IPS-18c (cell line): ENCODE measurements around the gene MFSD2B.
A peak's percentile ranks its signal among the peaks of the same experiment; 100 is the strongest.
"Not testable (repeated sequence)": the region's sequence is repeated elsewhere in the genome, so short reads cannot be mapped to it uniquely, and the experiment has no call there.

Experiments used
- H3K4me3 ChIP-seq: 2 replicates; pipeline ENCODE4 v1.7.0; 2013; ENCODE audit warnings: low read depth, mild to moderate bottlenecking, low read length, moderate library complexity; ENCODE audit not compliant: insufficient read depth
- H3K9me3 ChIP-seq: one replicate; pipeline ENCODE4 v1.6.1; 2013; ENCODE audit warnings: mild to moderate bottlenecking, low read length, moderate library complexity; ENCODE audit not compliant: control insufficient read depth, insufficient read depth

MFSD2B gene, protein sequence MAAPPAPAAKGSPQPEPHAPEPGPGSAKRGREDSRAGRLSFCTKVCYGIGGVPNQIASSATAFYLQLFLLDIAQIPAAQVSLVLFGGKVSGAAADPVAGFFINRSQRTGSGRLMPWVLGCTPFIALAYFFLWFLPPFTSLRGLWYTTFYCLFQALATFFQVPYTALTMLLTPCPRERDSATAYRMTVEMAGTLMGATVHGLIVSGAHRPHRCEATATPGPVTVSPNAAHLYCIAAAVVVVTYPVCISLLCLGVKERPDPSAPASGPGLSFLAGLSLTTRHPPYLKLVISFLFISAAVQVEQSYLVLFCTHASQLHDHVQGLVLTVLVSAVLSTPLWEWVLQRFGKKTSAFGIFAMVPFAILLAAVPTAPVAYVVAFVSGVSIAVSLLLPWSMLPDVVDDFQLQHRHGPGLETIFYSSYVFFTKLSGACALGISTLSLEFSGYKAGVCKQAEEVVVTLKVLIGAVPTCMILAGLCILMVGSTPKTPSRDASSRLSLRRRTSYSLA

DNA sequence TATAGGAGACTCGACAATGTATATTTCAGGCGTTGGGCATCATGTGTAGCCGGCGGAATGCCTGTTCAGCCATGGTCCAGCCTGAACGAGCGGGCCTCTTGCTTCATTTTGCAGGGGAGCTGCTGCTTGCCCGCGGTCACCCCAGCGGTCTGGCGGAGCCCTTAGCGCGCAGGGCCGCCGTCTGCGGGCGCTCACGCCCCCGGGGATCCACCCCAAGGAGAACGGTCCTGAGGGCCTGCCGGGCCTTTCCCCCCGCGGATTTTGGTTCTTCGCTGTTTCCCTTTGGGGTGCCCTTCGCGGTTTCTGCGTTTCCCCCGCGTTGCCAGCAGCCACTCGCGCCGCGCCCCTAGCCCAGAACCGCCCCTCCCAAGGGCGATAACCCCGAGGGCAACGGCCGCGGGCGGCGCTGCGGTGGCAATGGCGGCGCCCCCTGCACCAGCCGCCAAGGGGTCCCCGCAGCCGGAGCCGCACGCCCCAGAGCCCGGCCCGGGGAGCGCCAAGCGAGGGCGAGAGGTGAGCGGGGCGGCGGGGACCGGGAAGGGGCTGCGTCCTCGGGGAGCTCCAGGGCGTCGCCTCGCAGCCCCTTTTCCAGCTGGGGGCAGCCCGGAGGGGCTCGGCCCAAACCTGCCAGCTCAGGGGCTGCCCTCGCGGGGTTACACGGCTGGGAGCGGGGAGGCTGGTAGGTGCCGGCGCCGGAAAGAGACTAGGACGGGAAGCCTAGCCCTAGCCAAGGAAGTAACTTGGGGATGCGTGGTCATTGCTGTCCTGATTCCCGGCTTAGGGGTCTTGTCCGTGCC lies at the start of gene MFSD2B:
TSS of gene MFSD2B (plus strand) at position 406 of the 797 bp plus-strand sequence. CDS start at position 418, 12 bp downstream.
- Histone ChIP-seq H3K9me3 (no peaks in the 10 kb centered on the region), H3K4me3 (peak within 1 kb of the TSS; percentile 60)

DNA sequence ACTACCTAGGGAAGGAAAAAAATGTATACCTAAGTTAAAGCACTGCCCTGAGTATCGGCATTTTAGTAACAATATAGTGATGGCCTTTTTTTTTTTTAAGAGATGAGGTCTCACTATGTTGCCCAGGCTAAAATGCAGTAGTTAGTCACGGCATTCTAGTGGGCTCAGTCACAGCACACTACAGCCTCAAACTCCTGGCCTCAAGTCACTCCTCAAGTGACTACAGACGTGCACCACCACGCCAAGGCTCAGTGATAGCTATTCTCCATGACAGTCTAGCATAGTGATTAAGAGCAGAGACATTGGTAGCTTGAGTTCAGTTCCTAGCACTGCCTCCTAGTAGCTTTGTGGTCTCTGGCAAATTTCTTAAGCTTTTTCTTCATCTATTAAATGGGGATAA lies 42.0 kb upstream of the MFSD2B start:
- H3K9me3 ChIP-seq = peaks cover 2% of the 10 kb centered on the region
- no peak overlapping the region for H3K4me3 ChIP-seq

GRCh38 chr2:23976883-23977282 lies 33.0 kb upstream of the MFSD2B start:
- no peaks in the 10 kb centered on the region for H3K9me3 ChIP-seq
- H3K4me3 ChIP-seq = no peak overlapping the region

GRCh38 chr2:23988371-23988770 lies 21.5 kb upstream of the MFSD2B start:
- Histone ChIP-seq H3K9me3 (no peaks in the 10 kb centered on the region), H3K4me3 (no peak overlapping the region)

GRCh38 chr2:23992931-23993330 lies 17.0 kb upstream of the MFSD2B start:
- Histone ChIP-seq H3K9me3 (no peaks in the 10 kb centered on the region), H3K4me3 (no peak overlapping the region)

- no peaks in the 10 kb centered on the region for H3K9me3 ChIP-seq
- no peak overlapping the region for H3K4me3 ChIP-seq
Observed at GRCh38 chr2:23993736-23994269, 16.1 kb upstream of the MFSD2B start.

DNA sequence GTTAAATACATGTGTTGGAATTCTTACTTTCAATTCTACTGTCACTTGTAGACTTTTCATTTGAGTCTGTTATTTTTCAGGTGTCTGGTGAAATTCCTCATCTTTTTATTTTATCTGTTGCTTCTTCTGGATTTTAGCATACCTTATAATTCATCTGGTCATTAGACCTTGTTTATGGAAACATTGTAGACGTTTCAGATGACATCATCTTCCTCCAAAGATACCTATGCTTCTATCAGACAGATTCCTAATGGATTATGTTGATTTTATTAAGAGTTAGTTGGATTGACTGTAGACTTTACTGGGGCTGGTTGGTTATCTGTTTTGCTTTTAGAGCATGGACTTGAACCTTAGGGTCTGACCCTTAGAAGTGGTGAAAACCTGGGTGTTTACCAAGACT lies 15.3 kb upstream of the MFSD2B start:
- no peaks in the 10 kb centered on the region for H3K9me3 ChIP-seq

DNA sequence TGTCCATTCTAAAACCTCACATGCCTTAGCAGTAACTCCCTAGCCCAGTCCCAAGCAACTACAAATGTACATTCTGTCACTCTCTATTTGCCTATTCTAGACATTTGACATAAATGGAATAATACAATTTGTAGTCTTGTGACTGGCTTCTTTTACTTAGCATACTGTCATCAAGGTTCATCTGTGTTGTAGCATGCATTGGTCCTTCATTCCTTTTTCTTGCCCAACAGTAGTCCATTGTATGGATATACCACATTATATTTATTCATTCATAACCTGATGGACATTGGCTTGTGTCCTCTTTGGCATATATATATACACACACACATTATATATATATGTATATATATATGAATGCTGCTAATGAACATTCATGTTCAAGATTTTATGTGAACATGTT lies 2.2 kb upstream of the MFSD2B start:
- no peak overlapping the region for H3K4me3 ChIP-seq
- no peaks in the 10 kb centered on the region for H3K9me3 ChIP-seq

More for the DNA sequence above, 15.3 kb upstream of the MFSD2B start:
- no peak overlapping the region for H3K4me3 ChIP-seq

DNA sequence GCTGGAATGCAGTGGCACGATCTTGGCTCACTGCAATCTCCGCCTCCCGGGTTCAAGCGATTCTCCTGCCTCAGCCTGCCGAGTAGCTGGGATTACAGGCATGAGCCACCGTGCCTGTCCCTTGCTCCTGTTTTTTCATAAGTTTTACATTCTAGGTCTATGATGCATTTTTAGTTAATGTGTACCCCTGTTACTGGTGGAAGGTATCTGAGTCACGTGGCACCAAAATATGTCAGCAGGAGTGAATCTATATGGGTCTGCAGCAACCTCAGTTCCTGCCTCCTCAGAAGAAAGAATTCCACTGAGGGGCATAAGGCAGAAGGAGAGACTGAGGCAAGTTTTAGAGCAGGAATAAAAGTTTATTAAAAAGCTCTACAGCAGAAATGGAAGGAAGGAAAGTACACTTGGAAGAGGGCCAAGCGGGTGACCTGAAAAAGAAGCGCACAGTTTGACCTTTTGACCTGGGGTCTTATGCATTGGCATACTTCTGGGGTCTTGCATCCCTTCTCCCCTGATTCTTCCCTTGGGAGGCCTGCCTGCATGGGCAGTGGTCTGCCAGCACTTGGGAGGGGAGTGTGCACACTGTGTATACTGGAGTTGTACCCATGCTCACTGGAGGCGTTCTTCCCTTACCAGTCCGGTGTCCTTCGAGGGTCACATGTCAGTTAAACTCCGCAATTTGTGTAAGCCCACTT lies 1.1 kb upstream of the MFSD2B start:
- no peaks in the 10 kb centered on the region for H3K9me3 ChIP-seq

DNA sequence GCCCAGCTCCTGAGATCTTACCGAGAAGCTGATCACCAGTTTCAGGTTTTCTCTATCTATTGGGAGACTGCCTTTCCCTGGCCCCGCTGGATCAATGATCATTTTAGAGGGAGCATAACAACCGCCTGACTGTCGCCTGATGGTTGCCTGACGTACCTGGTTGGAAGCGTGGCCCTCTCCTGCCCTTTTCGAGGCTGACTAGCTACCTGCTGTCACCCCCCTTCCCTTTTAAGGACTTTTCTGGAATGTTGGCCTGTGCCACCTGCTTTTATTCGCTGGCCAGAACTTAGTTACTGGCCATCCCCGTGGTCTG lies 562 bp upstream of the MFSD2B start:
- H3K4me3 ChIP-seq = peak overlapping the region; percentile 60
- H3K9me3 ChIP-seq = no peaks in the 10 kb centered on the region

More for the DNA sequence above, 1.1 kb upstream of the MFSD2B start:
- no peak overlapping the region for H3K4me3 ChIP-seq

- no peaks in the 10 kb centered on the region for H3K9me3 ChIP-seq
- peak overlapping the region; percentile 60 for H3K4me3 ChIP-seq
Observed at GRCh38 chr2:24010477-24011249, 778 bp downstream of the MFSD2B start.

GRCh38 chr2:24011250-24012104 lies 1.6 kb downstream of the MFSD2B start:
- no peak overlapping the region for H3K4me3 ChIP-seq

GRCh38 chr2:24012521-24013188 lies 2.8 kb downstream of the MFSD2B start:
- H3K4me3 ChIP-seq = no peak overlapping the region
- no peaks in the 10 kb centered on the region for H3K9me3 ChIP-seq

More at GRCh38 chr2:24011250-24012104, 1.6 kb downstream of the MFSD2B start:
- H3K9me3 ChIP-seq = no peaks in the 10 kb centered on the region

DNA sequence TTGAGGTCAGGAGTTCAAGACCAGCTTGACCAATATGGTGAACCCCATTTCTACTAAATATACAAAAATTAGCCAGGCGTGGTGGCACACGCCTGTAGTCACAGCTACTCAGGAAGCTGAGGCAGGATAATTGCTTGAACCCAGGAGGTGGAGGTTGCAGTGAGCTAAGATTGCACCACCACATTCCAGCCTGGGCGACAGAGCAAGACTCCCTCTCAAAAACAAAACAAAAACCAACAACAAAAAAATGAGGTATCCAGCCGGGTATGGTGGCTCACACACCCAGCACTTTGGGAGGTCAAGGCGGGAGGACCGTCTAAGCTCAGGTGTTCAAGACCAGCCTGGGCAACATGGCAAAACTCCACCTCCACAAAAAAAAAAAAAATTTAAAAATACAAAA lies 5.0 kb downstream of the MFSD2B start:
- not testable (repeated sequence) for H3K4me3 ChIP-seq

GRCh38 chr2:24015562-24016375 lies 5.9 kb downstream of the MFSD2B start:
- no peak overlapping the region for H3K4me3 ChIP-seq
- no peaks in the 10 kb centered on the region for H3K9me3 ChIP-seq

More for the DNA sequence above, 5.0 kb downstream of the MFSD2B start:
- not testable (repeated sequence) for H3K9me3 ChIP-seq
